HG03064 (cell line): ENCODE measurements around the gene ARHGAP26.
"Not testable (repeated sequence)": the region's sequence is repeated elsewhere in the genome, so short reads cannot be mapped to it uniquely, and the experiment has no call there.

Experiments
- ATAC-seq: cut with Tn5 transposase; IDR thresholded peaks from one replicate; pipeline ENCODE4 v1.9.1; 2021; ENCODE audit warnings: low read depth; ENCODE audit not compliant: unreplicated experiment

The ARHGAP26 gene

DNA sequence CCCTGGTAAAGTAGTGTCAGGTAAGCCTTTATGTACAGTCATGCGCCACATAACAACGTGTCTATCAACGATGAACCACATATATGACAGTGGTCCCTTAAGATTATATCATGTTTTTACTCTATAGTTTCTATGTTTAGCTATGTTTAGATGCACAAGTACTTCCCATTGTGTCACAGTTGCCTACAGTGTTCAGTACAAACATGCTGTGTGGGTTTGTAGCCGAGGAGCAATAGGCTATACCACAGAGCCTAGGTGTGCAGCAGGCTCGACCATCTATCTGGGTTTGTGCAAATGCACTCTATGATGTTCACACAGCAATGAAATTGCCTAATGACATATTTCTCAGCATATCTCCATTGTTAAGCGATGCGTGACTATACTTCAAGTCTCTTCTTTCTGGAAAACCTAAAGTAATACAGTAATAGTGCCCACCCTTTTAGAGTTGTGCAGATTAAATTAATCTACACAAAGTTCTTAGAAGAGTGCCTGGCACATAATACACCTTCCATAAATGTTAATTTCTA is 295.9 kb downstream of the ARHGAP26 start:
- ATAC-seq, result no peak

- peak; percentile 54 for ATAC-seq
Measured at GRCh38 chr5:143066556-143067281, 296.5 kb downstream of the ARHGAP26 start.

- no peak for ATAC-seq
Measured at GRCh38 chr5:143068712-143069111, 298.5 kb downstream of the ARHGAP26 start.

- ATAC-seq, result no peak
Measured at GRCh38 chr5:143071927-143072326, 301.8 kb downstream of the ARHGAP26 start.

GRCh38 chr5:143072734-143073133 is 302.6 kb downstream of the ARHGAP26 start:
- no peak for ATAC-seq

DNA sequence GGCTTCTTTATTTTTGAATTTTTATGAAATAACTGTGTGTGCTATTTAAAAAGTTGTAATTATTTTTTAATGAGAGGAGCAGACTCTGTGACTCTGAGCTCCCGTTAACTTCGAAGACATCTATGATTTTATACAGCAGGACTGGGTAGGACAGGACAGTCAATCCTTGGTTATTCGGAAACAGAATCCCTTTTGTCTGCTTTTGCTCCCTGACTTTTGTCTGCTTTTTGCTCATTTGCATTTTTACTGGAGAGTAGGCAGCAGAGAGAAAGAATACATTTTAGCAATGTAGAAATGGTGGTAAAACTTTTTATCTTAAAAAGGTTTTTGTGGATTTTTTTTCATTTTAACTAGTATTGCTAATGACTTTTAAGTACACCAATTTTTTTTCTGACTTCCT is 303.6 kb downstream of the ARHGAP26 start:
- ATAC-seq, result no peak

DNA sequence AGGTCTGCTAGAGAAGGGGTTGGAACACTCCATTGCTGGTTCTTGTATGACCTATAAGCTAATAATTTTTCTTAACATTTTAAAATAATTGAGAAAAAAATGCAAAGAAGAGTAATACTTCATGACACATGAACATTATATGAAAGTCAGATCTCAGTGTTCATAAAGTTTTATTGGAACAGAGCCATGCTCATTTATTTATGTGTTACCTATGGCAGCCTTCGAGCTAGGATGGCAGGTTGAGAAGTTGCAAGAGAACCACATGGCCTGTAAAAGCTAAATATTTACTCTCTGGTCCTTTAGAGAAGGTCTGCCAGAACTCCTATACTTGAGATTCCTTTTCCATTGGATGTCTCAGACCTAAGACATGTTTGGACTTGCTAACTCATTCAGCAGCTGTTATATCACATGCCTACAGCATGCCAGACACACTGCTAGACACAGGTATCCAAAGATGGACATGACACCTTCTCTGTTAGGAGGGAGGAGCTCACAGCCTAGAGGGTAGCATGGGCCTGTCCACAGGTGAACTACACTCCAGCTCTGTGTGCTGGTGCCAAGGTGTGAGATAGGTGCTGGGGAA is 304.3 kb downstream of the ARHGAP26 start:
- ATAC-seq, result no peak

GRCh38 chr5:143076377-143076776 is 306.2 kb downstream of the ARHGAP26 start:
- no peak for ATAC-seq

- no peak for ATAC-seq
Measured at GRCh38 chr5:143077453-143078103, 307.4 kb downstream of the ARHGAP26 start.

DNA sequence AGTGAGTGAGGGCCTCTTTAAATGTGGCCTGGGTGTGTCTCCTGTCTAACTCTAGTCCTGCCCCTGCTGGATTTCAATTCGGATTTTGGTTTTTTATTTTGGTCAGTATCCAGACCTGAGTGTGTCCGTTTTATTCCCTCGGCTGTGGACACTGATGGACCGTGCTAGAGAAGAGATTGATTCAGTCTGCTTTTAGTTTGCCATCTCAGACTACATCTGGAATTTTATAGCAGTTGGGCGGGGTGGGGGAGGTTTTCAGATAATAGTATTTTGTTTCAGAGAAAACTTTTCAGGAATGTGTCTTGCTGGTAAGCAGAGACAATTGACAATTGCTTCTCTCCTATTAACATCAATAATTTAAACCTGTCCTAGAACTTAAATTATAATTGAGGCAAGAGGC is 308.1 kb downstream of the ARHGAP26 start:
- ATAC-seq, result no peak

GRCh38 chr5:143078971-143079370 is 308.8 kb downstream of the ARHGAP26 start:
- ATAC-seq, result no peak

GRCh38 chr5:143080407-143080806 is 310.2 kb downstream of the ARHGAP26 start:
- no peak for ATAC-seq

- no peak for ATAC-seq
Measured at GRCh38 chr5:143080982-143081381, 310.8 kb downstream of the ARHGAP26 start.

- no peak for ATAC-seq
Measured at GRCh38 chr5:143083006-143083405, 312.8 kb downstream of the ARHGAP26 start.

DNA sequence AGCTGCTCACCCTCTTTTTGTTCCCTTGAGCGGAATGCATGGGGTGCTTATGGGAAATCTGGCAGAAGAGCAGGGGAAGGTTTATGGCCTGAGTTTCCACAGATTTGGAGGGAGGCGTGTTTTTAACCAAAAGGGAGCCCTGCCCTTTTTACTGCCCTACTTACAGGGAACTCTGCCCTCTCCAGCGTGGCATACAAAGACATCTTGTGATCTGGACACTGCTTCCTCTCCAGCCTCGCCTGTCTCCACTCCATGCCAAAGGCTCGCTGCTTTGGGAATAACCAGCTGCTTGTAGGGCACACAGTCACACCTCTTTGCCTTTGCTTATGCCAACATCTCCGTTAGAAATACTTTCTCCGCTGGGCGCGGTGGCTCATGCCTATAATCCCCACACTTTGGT is 314.2 kb downstream of the ARHGAP26 start:
- ATAC-seq, result no peak

DNA sequence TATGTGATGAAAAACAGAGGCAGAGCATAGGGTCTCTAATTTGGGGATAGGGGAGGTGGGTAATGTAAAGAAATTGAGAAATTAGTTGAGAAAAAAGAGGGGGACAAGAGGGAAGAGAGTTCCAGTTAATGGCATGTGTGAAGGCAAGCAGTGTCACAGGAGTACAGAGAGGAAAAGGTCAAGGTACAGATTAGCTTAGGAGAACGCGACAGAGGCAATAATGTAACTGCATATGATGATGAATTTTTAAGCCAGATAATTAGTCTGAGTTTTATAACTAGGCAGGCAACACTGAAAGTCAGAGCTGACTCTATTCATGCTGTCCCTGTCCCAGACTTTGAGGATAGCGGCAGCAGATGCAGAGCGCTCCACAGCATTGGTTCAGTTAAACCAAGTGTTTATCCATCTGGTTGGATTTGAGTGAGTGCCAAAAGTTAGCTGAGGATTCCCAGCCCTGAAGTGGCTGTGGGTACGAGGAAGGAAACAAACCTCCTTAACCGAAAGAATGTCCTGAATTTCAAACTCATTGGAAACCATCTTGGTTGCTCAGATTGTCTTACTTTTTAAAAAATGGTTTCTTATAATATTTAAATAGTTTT is 315.2 kb downstream of the ARHGAP26 start:
- no peak for ATAC-seq

DNA sequence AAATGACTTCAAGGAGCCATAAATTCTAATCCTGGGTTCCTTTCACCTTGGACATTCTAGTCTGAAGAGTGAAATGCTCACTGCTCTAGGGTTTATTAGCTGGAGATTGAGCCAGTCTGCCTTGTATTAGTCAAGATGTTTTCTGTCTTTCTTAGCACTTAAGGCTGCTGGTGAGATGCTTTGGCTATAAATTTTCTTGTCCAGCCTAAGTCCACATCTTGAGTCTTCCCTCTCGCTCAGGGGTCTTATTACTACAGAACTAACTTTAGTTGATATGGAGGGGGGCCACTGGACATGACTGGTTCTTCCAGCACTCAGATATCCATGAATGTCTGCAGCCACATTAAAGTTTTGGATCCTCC is 316.4 kb downstream of the ARHGAP26 start:
- no peak for ATAC-seq

DNA sequence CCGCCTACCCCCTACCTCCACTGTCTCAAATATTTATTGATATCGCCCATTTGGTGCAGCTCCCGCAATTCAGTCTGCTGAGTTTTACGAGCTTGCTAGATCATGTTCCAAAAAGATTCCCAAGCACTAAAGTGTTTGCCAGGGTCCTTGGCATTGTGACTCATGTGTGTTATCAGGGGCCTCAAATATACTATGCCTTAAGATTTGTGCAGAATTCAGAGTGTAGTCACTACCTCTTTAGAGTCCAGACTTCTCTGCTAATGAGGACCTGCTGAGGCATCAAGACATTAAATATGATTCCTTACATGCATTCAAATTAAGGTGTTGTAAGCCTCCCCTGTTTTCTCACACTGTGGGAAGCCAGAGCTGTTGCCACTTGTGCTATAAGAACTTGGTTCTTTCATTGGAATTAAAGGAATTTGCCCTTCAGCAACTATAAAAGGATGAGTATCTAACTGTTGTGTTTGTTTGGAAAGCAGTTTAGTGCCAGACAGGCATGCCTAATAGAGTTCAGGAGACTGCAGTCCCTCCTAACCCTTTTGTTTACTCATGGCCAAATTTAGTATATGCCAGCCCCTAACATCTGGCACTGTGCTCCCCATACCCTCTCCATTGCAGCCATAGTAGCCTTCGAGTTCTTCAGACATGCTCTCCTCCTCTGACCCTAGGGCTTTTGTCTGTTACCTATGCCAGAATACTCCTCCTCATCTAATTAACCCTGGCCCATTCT is 316.9 kb downstream of the ARHGAP26 start:
- no peak for ATAC-seq

GRCh38 chr5:143088702-143089101 is 318.5 kb downstream of the ARHGAP26 start:
- ATAC-seq, result not testable (repeated sequence)

GRCh38 chr5:143090044-143090443 is 319.9 kb downstream of the ARHGAP26 start:
- not testable (repeated sequence) for ATAC-seq
